GM19455 (cell line): ENCODE data around the gene NTN1.

Experiments
- ATAC-seq: cut with Tn5 transposase; IDR thresholded peaks from one replicate; pipeline ENCODE4 v1.9.1; 2021; ENCODE audit not compliant: unreplicated experiment

NTN1 gene

GRCh38 chr17:9120471-9120870 is 99.2 kb downstream of the NTN1 start:
- no peak for ATAC-seq

GRCh38 chr17:9121186-9121820 is 100.0 kb downstream of the NTN1 start:
- ATAC-seq, result no peak

- ATAC-seq, result no peak
Observed at GRCh38 chr17:9123594-9124553, 102.6 kb downstream of the NTN1 start.

- no peak for ATAC-seq
Observed at GRCh38 chr17:9124554-9124935, 103.2 kb downstream of the NTN1 start.

GRCh38 chr17:9125722-9126121 is 104.4 kb downstream of the NTN1 start:
- no peak for ATAC-seq

GRCh38 chr17:9127340-9127739 is 106.0 kb downstream of the NTN1 start:
- no peak for ATAC-seq

- no peak for ATAC-seq
Observed at GRCh38 chr17:9131371-9131770, 110.1 kb downstream of the NTN1 start.

- no peak for ATAC-seq
Observed at GRCh38 chr17:9132291-9132690, 111.0 kb downstream of the NTN1 start.

GRCh38 chr17:9132944-9133610 is 111.8 kb downstream of the NTN1 start:
- no peak for ATAC-seq

- ATAC-seq, result no peak
Observed at GRCh38 chr17:9138161-9138717, 116.9 kb downstream of the NTN1 start.

GRCh38 chr17:9139695-9140094 is 118.4 kb downstream of the NTN1 start:
- no peak for ATAC-seq

- no peak for ATAC-seq
Observed at GRCh38 chr17:9140550-9141424, 119.5 kb downstream of the NTN1 start.

- ATAC-seq, result no peak
Observed at GRCh38 chr17:9141425-9141753, 120.1 kb downstream of the NTN1 start.

GRCh38 chr17:9142772-9143494 is 121.6 kb downstream of the NTN1 start:
- no peak for ATAC-seq

- no peak for ATAC-seq
Observed at GRCh38 chr17:9144502-9145249, 123.4 kb downstream of the NTN1 start.

GRCh38 chr17:9146064-9146463 is 124.8 kb downstream of the NTN1 start:
- no peak for ATAC-seq

- ATAC-seq, result no peak
Observed at GRCh38 chr17:9148905-9149525, 127.7 kb downstream of the NTN1 start.

- ATAC-seq, result no peak
Observed at GRCh38 chr17:9150446-9151090, 129.3 kb downstream of the NTN1 start.
